Measurements from ENCODE around the gene SALL4. TPM values are rescaled to one million over a fixed set of nuclear protein-coding genes. Genes with fewer than 3 reads are reported as not detected.
"Not testable (repeated sequence)": the region's sequence is repeated elsewhere in the genome, so short reads cannot be mapped to it uniquely, and the experiment has no call there.

SALL4 gene
- total RNA-seq, 2 experiments from 2014 or later: 0.74 to 0.92 TPM

DNA sequence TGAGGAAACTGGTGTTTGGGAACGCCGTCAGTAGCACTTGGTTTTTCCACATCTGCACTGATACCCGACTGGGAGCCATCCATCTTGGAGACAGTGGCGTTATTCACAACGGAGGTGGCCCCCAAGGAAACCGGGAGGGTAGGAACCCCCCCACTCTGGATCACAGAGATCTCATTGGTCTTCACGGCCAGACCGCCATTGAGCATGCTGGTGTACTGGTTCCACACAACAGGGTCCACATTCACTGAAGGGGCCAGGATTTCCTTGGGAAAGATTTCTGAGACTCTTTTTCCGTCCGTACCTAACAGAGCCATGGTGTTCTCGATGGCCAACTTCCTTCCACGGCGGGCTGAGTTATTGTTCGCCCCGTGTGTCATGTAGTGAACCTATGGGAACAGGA, 18.0 kb downstream of the SALL4 start:
- H3K4me1 Mint-ChIP-seq (ENCODE audit: low read depth): no peaks in the 10 kb centered on the region
- H3K36me3 Mint-ChIP-seq (ENCODE audit: low read depth): no peaks in the 10 kb centered on the region
- no peak for DNase-seq
- H3K4me3 Mint-ChIP-seq: no peak overlapping the region
- ChIA-PET CTCF (no interaction called here), POLR2A (no interaction called here)
- TF ChIP-seq CTCF (IDR thresholded peaks at IDR 0.05): no peak
- intact Hi-C loops (cut with micrococcal nuclease): no loop called here
- H3K9me3 Mint-ChIP-seq: no peaks in the 10 kb centered on the region
- H3K27ac Mint-ChIP-seq: no peak overlapping the region
- ATAC-seq: no peak
- no peaks in the 10 kb centered on the region for H3K27me3 Mint-ChIP-seq

DNA sequence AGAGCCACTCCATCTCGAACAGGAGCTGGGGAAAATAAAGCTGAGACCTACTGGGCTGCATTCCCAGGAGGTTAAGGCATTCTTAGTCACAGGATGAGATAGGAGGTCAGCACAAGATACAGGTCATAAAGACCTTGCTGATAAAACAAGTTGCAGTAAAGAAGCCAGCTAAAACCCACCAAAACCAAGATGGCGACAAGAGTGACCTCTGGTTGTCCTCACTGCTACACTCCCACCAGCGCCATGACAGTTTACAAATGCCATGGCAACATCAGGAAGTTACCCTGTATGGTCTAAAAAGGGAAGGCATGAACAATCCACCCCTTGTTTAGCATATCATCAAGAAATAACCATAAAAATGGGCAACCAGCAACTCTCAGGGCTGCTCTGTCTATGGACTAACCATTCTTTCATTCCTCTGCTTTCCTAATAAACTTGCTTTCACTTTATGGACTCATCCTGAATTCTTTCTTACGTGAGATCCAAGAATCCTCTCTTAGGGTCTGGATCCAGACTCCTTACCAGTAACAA, 24.0 kb downstream of the SALL4 start:
- H3K4me1 Mint-ChIP-seq (ENCODE audit: low read depth); H3K27ac Mint-ChIP-seq; H3K9me3 Mint-ChIP-seq; intact Hi-C loops (cut with micrococcal nuclease); H3K36me3 Mint-ChIP-seq (ENCODE audit: low read depth); ATAC-seq; DNase-seq; POLR2A ChIA-PET; H3K4me3 Mint-ChIP-seq; H3K27me3 Mint-ChIP-seq: not testable (repeated sequence)
- CTCF ChIA-PET: interaction anchor here (0.7 kb wide), 1 partner anchor 389 kb away, joined by 3 read pairs; no protein-coding TSS in a partner anchor

- DNase-seq (no peak), ATAC-seq (no peak)
- POLR2A ChIA-PET: no interaction called here
- no peaks in the 10 kb centered on the region for H3K36me3 Mint-ChIP-seq (ENCODE audit: low read depth)
- CTCF ChIA-PET: no interaction called here
- TF ChIP-seq CTCF (IDR thresholded peaks at IDR 0.05): no peak
- H3K4me1 Mint-ChIP-seq (ENCODE audit: low read depth): no peaks in the 10 kb centered on the region
- no peak overlapping the region for H3K27ac Mint-ChIP-seq
- peaks cover 2% of the 10 kb centered on the region for H3K27me3 Mint-ChIP-seq
- H3K4me3 Mint-ChIP-seq: no peak overlapping the region
- intact Hi-C loops (cut with micrococcal nuclease): no loop called here
- no peaks in the 10 kb centered on the region for H3K9me3 Mint-ChIP-seq
These were observed 27.1 kb downstream of the SALL4 start for GRCh38 chr20:51775241-51775640.

- Mint-ChIP-seq H3K4me3 (no peak overlapping the region), H3K36me3 (ENCODE audit: low read depth) (no peaks in the 10 kb centered on the region), H3K27me3 (peaks cover 20% of the 10 kb centered on the region), H3K4me1 (ENCODE audit: low read depth) (peaks cover 10% of the 10 kb centered on the region), H3K9me3 (no peaks in the 10 kb centered on the region), H3K27ac (no peak overlapping the region)
- ATAC-seq (no peak), DNase-seq (no peak)
- ChIA-PET POLR2A (no interaction called here), CTCF (no interaction called here)
- intact Hi-C loops (cut with micrococcal nuclease): no loop called here
- TF ChIP-seq CTCF (IDR thresholded peaks at IDR 0.05): no peak
These were observed 30.1 kb downstream of the SALL4 start for GRCh38 chr20:51772236-51772635.

DNA sequence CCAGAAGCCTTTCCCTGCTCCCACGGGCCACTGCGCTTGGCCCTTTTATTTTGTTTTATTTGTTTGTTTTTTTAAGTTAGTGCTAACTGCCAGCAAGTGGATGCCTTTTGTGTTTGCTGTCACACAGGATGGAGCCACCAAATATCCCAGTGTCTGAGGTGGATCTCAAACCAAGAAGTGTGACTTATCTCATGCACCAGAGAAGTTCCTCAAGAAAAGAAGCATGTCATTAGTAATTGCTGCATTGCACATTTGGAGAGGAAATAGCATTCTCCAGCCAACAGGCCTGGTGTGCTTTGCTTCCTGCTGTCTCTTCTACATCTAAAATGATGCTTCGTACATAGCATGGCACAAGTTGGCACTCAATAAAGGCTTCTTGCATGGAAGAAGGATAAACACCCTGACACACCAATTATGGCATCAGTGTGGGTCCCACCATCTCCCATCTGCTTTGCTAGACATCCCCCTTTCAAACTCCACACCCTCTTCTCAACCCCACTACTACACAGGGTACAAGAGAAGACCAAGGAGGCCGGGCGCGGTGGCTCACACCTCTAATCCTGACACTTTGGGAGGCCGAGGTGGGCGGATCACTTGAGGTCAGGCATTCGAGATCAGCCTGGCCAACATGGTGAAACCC, 32.2 kb downstream of the SALL4 start:
- Mint-ChIP-seq H3K4me3 (no peak overlapping the region), H3K4me1 (ENCODE audit: low read depth) (peaks cover 10% of the 10 kb centered on the region), H3K27ac (no peak overlapping the region), H3K27me3 (peaks cover 25% of the 10 kb centered on the region), H3K9me3 (no peaks in the 10 kb centered on the region), H3K36me3 (ENCODE audit: low read depth) (no peaks in the 10 kb centered on the region)
- intact Hi-C loops (cut with micrococcal nuclease): no loop called here
- ChIA-PET CTCF (no interaction called here), POLR2A (no interaction called here)
- TF ChIP-seq CTCF (IDR thresholded peaks at IDR 0.05): no peak
- no peak for ATAC-seq
- no peak for DNase-seq
